Neural cell (in vitro differentiated cells): ENCODE results near the gene PROX1. TPM values are rescaled to one million over a fixed set of nuclear protein-coding genes. Genes with fewer than 3 reads are reported as not detected.

Experiments used
- H2AFZ ChIP-seq: fragments of 200-600, 300-800 bp; sonication (generic), shearing (Covaris generic); 2 replicates; pipeline ENCODE4 v1.6.0; 2014; ENCODE audit warnings: low read depth, mild to moderate bottlenecking, antibody characterized with exemption, low read length, moderate library complexity
- H3F3A ChIP-seq: fragments of 200-600 bp; shearing (Covaris generic); 2 replicates; pipeline ENCODE4 v1.6.1; 2016; ENCODE audit warnings: mild to moderate bottlenecking, moderate library complexity, mixed read lengths, antibody characterized with exemption, low read length; ENCODE audit not compliant: insufficient read depth, poor library complexity, severe bottlenecking
- H3K27ac ChIP-seq: fragments of 200-600, 300-800 bp; sonication (generic), shearing (Covaris generic); 2 replicates; pipeline ENCODE4 v1.5.1; 2014; ENCODE audit warnings: mild to moderate bottlenecking, low read length, moderate library complexity
- H3K27me3 ChIP-seq: fragments of 300-800, 200-600 bp; sonication (generic), shearing (Covaris generic); 2 replicates; pipeline ENCODE4 v1.6.0; 2014; ENCODE audit warnings: mild to moderate bottlenecking, low read depth, low read length, moderate library complexity; ENCODE audit not compliant: insufficient read depth
- H3K36me3 ChIP-seq: fragments of 300-800, 200-600 bp; sonication (generic), shearing (Covaris generic); 2 replicates; pipeline ENCODE4 v1.5.1; 2014; ENCODE audit warnings: mild to moderate bottlenecking, antibody characterized with exemption, low read length, moderate library complexity; ENCODE audit not compliant: insufficient read depth
- H3K4me2 ChIP-seq: fragments of 300-800, 200-600 bp; sonication (generic), shearing (Covaris generic); 2 replicates; pipeline ENCODE4 v1.6.0; 2014; ENCODE audit warnings: mild to moderate bottlenecking, low read length
- H3K4me3 ChIP-seq: fragments of 300-800, 200-600 bp; sonication (generic), shearing (Covaris generic); 2 replicates; pipeline ENCODE4 v1.5.1; 2014; ENCODE audit warnings: mild to moderate bottlenecking, low read length, moderate library complexity
- H3K79me2 ChIP-seq: fragments of 200-600 bp; shearing (Covaris generic); replicated peaks from 2 replicates; pipeline ENCODE4 v1.6.0; 2014; ENCODE audit warnings: mild to moderate bottlenecking, low read length, moderate library complexity; ENCODE audit not compliant: insufficient read depth
- H3K9ac ChIP-seq: fragments of 300-800, 200-600 bp; sonication (generic), shearing (Covaris generic); 2 replicates; pipeline ENCODE4 v1.6.1; 2016; ENCODE audit warnings: mild to moderate bottlenecking, low read length, mixed read lengths
- H3K9me2 ChIP-seq: fragments of 200-600 bp; shearing (Covaris generic); 2 replicates; pipeline ENCODE4 v1.6.1; 2016; ENCODE audit warnings: mild to moderate bottlenecking, low read length, mixed read lengths; ENCODE audit not compliant: insufficient read depth
- H3K9me3 ChIP-seq: fragments of 200-600, 300-800 bp; sonication (generic), shearing (Covaris generic); 2 replicates; pipeline ENCODE4 v1.6.1; 2016; ENCODE audit warnings: mild to moderate bottlenecking, mixed run types, low read length, moderate library complexity, mixed read lengths
- H4K20me1 ChIP-seq: fragments of 200-600 bp; shearing (Covaris generic); 2 replicates; pipeline ENCODE4 v1.6.1; 2016; ENCODE audit warnings: mild to moderate bottlenecking, mixed run types; ENCODE audit not compliant: insufficient read depth
- EP300 ChIP-seq: fragments of 450-650 bp; conservative IDR thresholded peaks from 2 replicates; pipeline ENCODE4 v1.6.1; 2014; ENCODE audit warnings: antibody characterized with exemption, mild to moderate bottlenecking, moderate library complexity; ENCODE audit not compliant: poor library complexity, severe bottlenecking
- EZH2 ChIP-seq: fragments of 200-600, 300-800 bp; shearing (Covaris generic), sonication (generic); IDR thresholded peaks from 2 replicates; pipeline ENCODE4 v1.6.1; 2014; ENCODE audit warnings: antibody characterized with exemption, low read length, borderline replicate concordance, mild to moderate bottlenecking; ENCODE audit not compliant: insufficient read depth, poor library complexity, severe bottlenecking
- MXI1 ChIP-seq: fragments of 450-650 bp; conservative IDR thresholded peaks from 2 replicates; pipeline ENCODE4 v1.6.1; 2014; ENCODE audit warnings: antibody characterized with exemption, mild to moderate bottlenecking; ENCODE audit not compliant: poor library complexity, severe bottlenecking
- POLR2AphosphoS5 ChIP-seq: IDR thresholded peaks from 2 replicates; pipeline ENCODE4 v1.6.1; 2012
- RAD21 ChIP-seq: fragments of 450-650 bp; conservative IDR thresholded peaks from 2 replicates; pipeline ENCODE4 v1.6.1; 2014; ENCODE audit warnings: antibody characterized with exemption, mild to moderate bottlenecking, moderate library complexity
- REST ChIP-seq: IDR thresholded peaks from 2 replicates; pipeline ENCODE4 v1.6.1; 2012; ENCODE audit warnings: borderline replicate concordance
- SMC3 ChIP-seq: fragments of 450-650 bp; conservative IDR thresholded peaks from 2 replicates; pipeline ENCODE4 v1.6.1; 2014; ENCODE audit warnings: antibody characterized with exemption, mild to moderate bottlenecking, moderate library complexity; ENCODE audit not compliant: poor library complexity
- TAF1 ChIP-seq: IDR thresholded peaks from 2 replicates; pipeline ENCODE4 v1.6.1; 2012; ENCODE audit warnings: low read depth
- polyA plus RNA-seq: library from polyadenylated mRNA; depleted of rRNA; stranded (reverse); fragments of >200 nt; gene quantifications from 2 replicates; pipeline ENCODE4 v1.2.3, GENCODE V29; 2014
- TF ChIP-seq, protein P1 (sequence below): fragments of 450-650 bp; IDR thresholded peaks from 2 replicates; pipeline ENCODE4 v1.5.1; 2014; ENCODE audit warnings: antibody characterized with exemption, mild to moderate bottlenecking, moderate library complexity; ENCODE audit not compliant: poor library complexity, severe bottlenecking

The PROX1 gene
- polyA plus RNA-seq, 1 donor from 2014 or later, result 1.0 TPM

- no peaks in the 10 kb centered on the region for H3K9me2 ChIP-seq
- H3K79me2 ChIP-seq, result no peaks in the 10 kb centered on the region
- no peaks in the 10 kb centered on the region for H3K27me3 ChIP-seq
- no peak for TF ChIP-seq REST
- TF ChIP-seq, protein P1, sequence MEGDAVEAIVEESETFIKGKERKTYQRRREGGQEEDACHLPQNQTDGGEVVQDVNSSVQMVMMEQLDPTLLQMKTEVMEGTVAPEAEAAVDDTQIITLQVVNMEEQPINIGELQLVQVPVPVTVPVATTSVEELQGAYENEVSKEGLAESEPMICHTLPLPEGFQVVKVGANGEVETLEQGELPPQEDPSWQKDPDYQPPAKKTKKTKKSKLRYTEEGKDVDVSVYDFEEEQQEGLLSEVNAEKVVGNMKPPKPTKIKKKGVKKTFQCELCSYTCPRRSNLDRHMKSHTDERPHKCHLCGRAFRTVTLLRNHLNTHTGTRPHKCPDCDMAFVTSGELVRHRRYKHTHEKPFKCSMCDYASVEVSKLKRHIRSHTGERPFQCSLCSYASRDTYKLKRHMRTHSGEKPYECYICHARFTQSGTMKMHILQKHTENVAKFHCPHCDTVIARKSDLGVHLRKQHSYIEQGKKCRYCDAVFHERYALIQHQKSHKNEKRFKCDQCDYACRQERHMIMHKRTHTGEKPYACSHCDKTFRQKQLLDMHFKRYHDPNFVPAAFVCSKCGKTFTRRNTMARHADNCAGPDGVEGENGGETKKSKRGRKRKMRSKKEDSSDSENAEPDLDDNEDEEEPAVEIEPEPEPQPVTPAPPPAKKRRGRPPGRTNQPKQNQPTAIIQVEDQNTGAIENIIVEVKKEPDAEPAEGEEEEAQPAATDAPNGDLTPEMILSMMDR, result no peak
- TF ChIP-seq POLR2AphosphoS5, result no peak
- no peak for TF ChIP-seq SMC3
- TF ChIP-seq RAD21, result no peak
- no peak for TF ChIP-seq EP300
- no peak for TF ChIP-seq EZH2
- no peak for TF ChIP-seq MXI1
- no peak for TF ChIP-seq TAF1
- H4K20me1 ChIP-seq, result no peaks in the 10 kb centered on the region
- H3K36me3 ChIP-seq, result no peaks in the 10 kb centered on the region
- no peak overlapping the region for H3K4me2 ChIP-seq
- H3K9me3 ChIP-seq, result no peaks in the 10 kb centered on the region
- H2AFZ ChIP-seq, result no peak overlapping the region
- H3K27ac ChIP-seq, result no peak overlapping the region
- H3F3A ChIP-seq, result no peaks in the 10 kb centered on the region
- no peak overlapping the region for H3K9ac ChIP-seq
- no peak overlapping the region for H3K4me3 ChIP-seq
Measured at GRCh38 chr1:214005708-214006107, 17.9 kb downstream of the PROX1 start.

DNA sequence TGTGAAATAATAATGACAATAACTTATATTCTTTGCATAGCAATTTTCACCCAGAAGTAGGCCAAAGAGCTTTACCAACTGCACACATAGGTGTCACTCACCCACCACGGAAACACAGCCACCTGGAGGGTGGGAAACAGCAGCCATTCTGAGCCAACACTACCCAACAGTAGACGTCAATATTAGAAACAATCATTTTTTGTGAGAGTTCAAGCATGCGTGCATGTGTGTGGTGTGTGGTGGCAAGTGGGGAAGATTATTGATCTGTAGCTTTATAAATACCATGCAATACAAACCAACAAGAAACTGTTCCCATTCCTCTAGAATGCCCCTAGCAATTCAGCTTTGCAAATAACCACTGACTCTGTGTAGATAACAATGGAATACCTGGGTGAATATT, 19.1 kb downstream of the PROX1 start:
- Histone ChIP-seq H3K36me3 (no peaks in the 10 kb centered on the region), H4K20me1 (no peaks in the 10 kb centered on the region), H2AFZ (no peak overlapping the region), H3K9ac (no peak overlapping the region), H3F3A (no peaks in the 10 kb centered on the region), H3K9me2 (no peaks in the 10 kb centered on the region), H3K27me3 (no peaks in the 10 kb centered on the region), H3K79me2 (no peaks in the 10 kb centered on the region), H3K4me3 (no peak overlapping the region), H3K9me3 (no peaks in the 10 kb centered on the region), H3K27ac (no peak overlapping the region), H3K4me2 (no peak overlapping the region)
- TF ChIP-seq EP300, result no peak
- TF ChIP-seq TAF1, result no peak
- TF ChIP-seq MXI1, result no peak
- no peak for TF ChIP-seq RAD21
- no peak for TF ChIP-seq EZH2
- no peak for TF ChIP-seq SMC3

- Histone ChIP-seq H3K79me2 (no peaks in the 10 kb centered on the region), H2AFZ (no peak overlapping the region), H3F3A (no peaks in the 10 kb centered on the region), H3K9ac (no peak overlapping the region), H3K9me2 (no peaks in the 10 kb centered on the region), H3K36me3 (no peaks in the 10 kb centered on the region), H3K27ac (no peak overlapping the region), H3K9me3 (no peaks in the 10 kb centered on the region), H3K4me3 (no peak overlapping the region), H3K4me2 (no peak overlapping the region), H3K27me3 (no peaks in the 10 kb centered on the region), H4K20me1 (no peaks in the 10 kb centered on the region)
- TF ChIP-seq EP300 (no peak), RAD21 (no peak), POLR2AphosphoS5 (no peak), TAF1 (no peak), REST (no peak), MXI1 (no peak), EZH2 (no peak), SMC3 (no peak)
- TF ChIP-seq, protein P1, result no peak
Measured at GRCh38 chr1:214008347-214008746, 20.6 kb downstream of the PROX1 start.
